GM12874 (cell line): ENCODE results near the gene PARP9.

Source experiments
- CTCF ChIP-seq: IDR thresholded peaks from 2 replicates; pipeline ENCODE4 v1.5.1; 2011; ENCODE audit warnings: low read depth, mild to moderate bottlenecking, control low read depth, low read length, moderate library complexity; ENCODE audit not compliant: insufficient read depth

The PARP9 gene

GRCh38 chr3:122497425-122497824 lies 66.7 kb downstream of the PARP9 start:
- no peak for TF ChIP-seq CTCF

- no peak for TF ChIP-seq CTCF
These were observed 67.6 kb downstream of the PARP9 start for GRCh38 chr3:122496508-122496907.

GRCh38 chr3:122493296-122493695 lies 70.8 kb downstream of the PARP9 start:
- TF ChIP-seq CTCF, result no peak

DNA sequence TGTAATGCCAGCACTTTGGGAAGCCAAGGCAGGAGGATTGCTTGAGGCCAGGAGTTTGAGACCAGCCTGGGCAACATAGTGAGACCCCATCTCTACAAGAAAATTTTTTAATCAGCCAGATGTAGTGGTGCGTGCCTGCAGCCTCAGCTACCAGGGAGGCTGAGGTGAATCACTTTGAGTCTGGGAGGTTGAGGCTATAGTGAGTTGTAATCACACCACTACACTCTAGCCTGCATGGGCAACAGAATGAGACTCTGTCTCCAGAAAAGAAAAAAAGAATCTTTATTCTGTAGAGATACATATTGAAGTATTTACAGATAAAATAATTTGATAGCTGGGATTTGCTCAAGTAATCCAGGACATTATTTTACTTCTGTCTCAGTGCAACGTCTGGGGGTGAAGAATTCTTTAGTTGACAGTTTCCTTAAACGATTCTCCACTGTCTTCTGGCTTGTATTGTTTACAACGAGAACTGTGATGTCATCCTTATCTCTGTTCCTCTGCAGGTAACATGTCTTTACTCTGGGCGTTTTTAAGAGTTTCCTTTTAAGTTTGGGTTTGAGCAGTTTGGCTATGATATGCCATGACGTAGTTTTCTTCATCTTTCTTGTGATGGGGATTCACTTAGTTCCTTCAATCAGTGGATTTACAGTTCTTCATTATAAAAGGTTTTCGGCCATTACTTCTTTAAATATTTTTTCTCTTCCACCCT lies 75.7 kb downstream of the PARP9 start:
- TF ChIP-seq CTCF, result no peak

- no peak for TF ChIP-seq CTCF
These were observed 79.1 kb downstream of the PARP9 start for GRCh38 chr3:122484985-122485384.

- no peak for TF ChIP-seq CTCF
These were observed 82.7 kb downstream of the PARP9 start for GRCh38 chr3:122481390-122481789.
